ENCODE results near the gene LIAS. TPM values are rescaled to one million over a fixed set of nuclear protein-coding genes. Genes with fewer than 3 reads are reported as not detected.

The LIAS gene
- total and polyA plus RNA-seq, 2 of the 13 experiments (the other 11 are each of a cell fraction or from before 2014, with no cell fraction given): 16.0 to 16.6 TPM

- TF ChIP-seq ZNF280B (CRISPR knock-in tag; IDR thresholded peaks at IDR 0.05; ENCODE audit: borderline replicate concordance): no peak
- TF ChIP-seq ZFP82 (CRISPR knock-in tag; IDR thresholded peaks at IDR 0.05; ENCODE audit: borderline replicate concordance): no peak
- TF ChIP-seq ZNF790 (CRISPR knock-in tag; IDR thresholded peaks at IDR 0.05; ENCODE audit: borderline replicate concordance): no peak
- no peak for TF ChIP-seq ZNF317 (CRISPR knock-in tag; IDR thresholded peaks at IDR 0.05)
- no peak for TF ChIP-seq RERE (CRISPR knock-in tag; IDR thresholded peaks at IDR 0.05; ENCODE audit: low read depth)
- TF ChIP-seq MEIS1 (CRISPR knock-in tag; IDR thresholded peaks at IDR 0.05; ENCODE audit: borderline replicate concordance): no peak
- no peak for TF ChIP-seq IRX3 (CRISPR knock-in tag; IDR thresholded peaks at IDR 0.05; ENCODE audit: borderline replicate concordance, low read depth)
- no peak for TF ChIP-seq ZNF234 (CRISPR knock-in tag; conservative IDR thresholded peaks at IDR 0.05)
- no peak for TF ChIP-seq ZNF207 (IDR thresholded peaks at IDR 0.05; ENCODE audit: borderline replicate concordance)
- no peak for TF ChIP-seq ZNF337 (CRISPR knock-in tag; IDR thresholded peaks at IDR 0.05; ENCODE audit: borderline replicate concordance, low read depth)
- no peak for TF ChIP-seq STAG1 (CRISPR knock-in tag; IDR thresholded peaks at IDR 0.05)
- no peak for TF ChIP-seq HINFP (CRISPR knock-in tag; IDR thresholded peaks at IDR 0.05; ENCODE audit: low read depth)
- TF ChIP-seq EED (CRISPR knock-in tag; IDR thresholded peaks at IDR 0.05): no peak
- TF ChIP-seq ATF6 (CRISPR knock-in tag; conservative IDR thresholded peaks at IDR 0.05): no peak
Measured at GRCh38 chr4:39429476-39430334, 29.2 kb upstream of the LIAS start (continued).

Data from HepG2 (cell line).